ENCODE measurements around the gene BNIPL.

DNA sequence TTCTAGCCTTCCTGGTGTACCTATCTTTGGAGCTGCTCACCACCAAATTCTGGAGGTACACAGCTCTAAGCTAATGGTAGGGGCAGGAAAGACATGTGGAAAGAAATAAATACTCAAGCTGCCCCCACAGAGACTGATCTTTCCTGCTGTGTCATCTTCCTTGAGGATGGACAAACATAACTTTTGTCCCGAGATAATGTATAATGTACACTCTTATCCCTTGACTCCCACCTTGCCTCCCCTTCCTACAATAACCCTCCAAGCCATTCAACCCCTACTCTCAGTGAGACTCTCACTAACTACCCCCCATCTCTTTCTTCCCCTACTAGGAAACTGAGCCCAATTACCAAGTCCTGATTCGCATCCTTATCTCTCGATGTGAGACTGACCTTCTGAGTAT lies 42.1 kb upstream of the BNIPL start:
- TF ChIP-seq CTCF (IDR thresholded peaks at IDR 0.05) (no peak), POLR2A (IDR thresholded peaks at IDR 0.05; ENCODE audit: low read depth) (no peak), EP300 (IDR thresholded peaks at IDR 0.05) (no peak)

Measured in esophagus muscularis mucosa (tissue), 4 donors.